Breast epithelium (tissue), 3 donors: Measurements from ENCODE around the gene C6orf136.

Source experiments
- CTCF ChIP-seq, 3 donors: fragments of 450-650 bp; IDR thresholded peaks; one replicate each; pipeline ENCODE4 v1.5.1; 2016 to 2017; ENCODE audit warnings: antibody characterized with exemption in 3 of 3, mild to moderate bottlenecking in 3 of 3, moderate library complexity in 3 of 3
- POLR2A ChIP-seq: fragments of 450-650 bp; IDR thresholded peaks from one replicate; pipeline ENCODE4 v1.6.1; 2016; ENCODE audit warnings: antibody characterized with exemption, mild to moderate bottlenecking, moderate library complexity
- POLR2AphosphoS5 ChIP-seq, 3 donors: sonication (generic); formaldehyde crosslinking; IDR thresholded peaks; one replicate each; pipeline ENCODE4 v1.6.1; 2017; ENCODE audit warnings: antibody characterized with exemption in 3 of 3

- TF ChIP-seq CTCF (IDR thresholded peaks at IDR 0.05) (no peak), POLR2A (no peak), POLR2AphosphoS5 (IDR thresholded peaks at IDR 0.05) (no peak)
These were observed 35.6 kb upstream of the C6orf136 start for GRCh38 chr6:30611150-30611855.
